HepG2 (cell line): ENCODE measurements around the gene HSPA5. TPM values are rescaled to one million over a fixed set of nuclear protein-coding genes. Genes with fewer than 3 reads are reported as not detected.
A peak's percentile ranks its signal among the peaks of the same experiment; 100 is the strongest.

ENCODE experiments used
- ARID3A ChIP-seq: IDR thresholded peaks from 2 replicates; pipeline ENCODE4 v1.6.1; 2012; ENCODE audit warnings: low read depth, low read length, improper control_type of control experiment
- CHCHD3 ChIP-seq: sonication (generic); formaldehyde crosslinking; IDR thresholded peaks from 2 replicates; pipeline ENCODE4 v1.8.0; 2022; ENCODE audit warnings: mild to moderate bottlenecking, missing genetic modification reagents, moderate library complexity
- EP300 ChIP-seq, 3 experiments: sonication (generic) in 1 of 3; formaldehyde crosslinking in 1 of 3; IDR thresholded peaks; 2 replicates each; pipeline versions ENCODE4 v1.5.1 to v1.6.1; 2011 to 2020; ENCODE audit warnings: low read depth in 2 of 3, low read length in 2 of 3, borderline replicate concordance in 1 of 3, improper control_type of control experiment in 1 of 3, mild to moderate bottlenecking in 1 of 3, missing genetic modification reagents in 1 of 3, moderate library complexity in 1 of 3
- GABPA ChIP-seq, 2 experiments: IDR thresholded peaks; 2 replicates each; pipeline ENCODE4 v1.6.1; 2011 to 2016; ENCODE audit warnings: low read depth in 2 of 2, low read length in 1 of 2, missing biosample characterization in 1 of 2, missing genetic modification characterization in 1 of 2
- GPBP1L1 ChIP-seq: sonication (generic); formaldehyde crosslinking; IDR thresholded peaks from 2 replicates; pipeline ENCODE4 v1.5.0; 2020; ENCODE audit warnings: mild to moderate bottlenecking, missing genetic modification reagents
- GZF1 ChIP-seq: sonication (generic); formaldehyde crosslinking; IDR thresholded peaks from 2 replicates; pipeline ENCODE4 v1.5.1; 2020; ENCODE audit warnings: mild to moderate bottlenecking, missing genetic modification reagents
- HOXD1 ChIP-seq: sonication (generic); formaldehyde crosslinking; IDR thresholded peaks from 2 replicates; pipeline ENCODE4 v1.5.0; 2020; ENCODE audit warnings: missing genetic modification reagents
- KLF12 ChIP-seq: sonication (generic); formaldehyde crosslinking; IDR thresholded peaks from 2 replicates; pipeline ENCODE4 v1.4.0; 2020; ENCODE audit warnings: missing genetic modification reagents, borderline replicate concordance
- MAF1 ChIP-seq: sonication (generic); formaldehyde crosslinking; IDR thresholded peaks from 2 replicates; pipeline ENCODE4 v1.5.0; 2020; ENCODE audit warnings: missing genetic modification reagents, borderline replicate concordance
- NAIF1 ChIP-seq: sonication (generic); formaldehyde crosslinking; IDR thresholded peaks from 2 replicates; pipeline ENCODE4 v1.5.0; 2020; ENCODE audit warnings: mild to moderate bottlenecking, missing genetic modification reagents, borderline replicate concordance
- NFE2 ChIP-seq: sonication (generic); formaldehyde crosslinking; IDR thresholded peaks from 2 replicates; pipeline ENCODE4 v1.4.0; 2020; ENCODE audit warnings: missing genetic modification reagents
- NONO ChIP-seq, 2 experiments: fragments of 450-650 bp in 1 of 2; sonication (generic) in 1 of 2; formaldehyde crosslinking in 1 of 2; IDR thresholded peaks in 1 of 2; conservative IDR thresholded peaks in 1 of 2; 2 replicates each; pipeline versions ENCODE4 v1.6.1 to v1.8.0; 2017 to 2022; ENCODE audit warnings: mild to moderate bottlenecking in 1 of 2, missing genetic modification reagents in 1 of 2, moderate library complexity in 1 of 2
- PCBP2 ChIP-seq: fragments of 200-400 bp; formaldehyde crosslinking; optimal IDR thresholded peaks from 2 replicates; pipeline ENCODE3; 2018; ENCODE audit warnings: low read length, low read depth; ENCODE audit not compliant: poor library complexity, severe bottlenecking
- RFXANK ChIP-seq: IDR thresholded peaks from 2 replicates; pipeline ENCODE4 v1.6.1; 2016
- SRF ChIP-seq: IDR thresholded peaks from 2 replicates; pipeline ENCODE4 v1.6.1; 2011; ENCODE audit warnings: mild to moderate bottlenecking, low read depth, low read length, moderate library complexity
- ZEB1 ChIP-seq: IDR thresholded peaks from 2 replicates; pipeline ENCODE4 v1.6.1; 2012; ENCODE audit warnings: mild to moderate bottlenecking, low read depth, inconsistent platforms; ENCODE audit not compliant: insufficient replicate concordance
- ZFAT ChIP-seq: sonication (generic); formaldehyde crosslinking; conservative IDR thresholded peaks from 2 replicates; pipeline ENCODE4 v1.8.1; 2023; ENCODE audit warnings: missing genetic modification reagents, inconsistent platforms
- ZFP41 ChIP-seq: sonication (generic); formaldehyde crosslinking; IDR thresholded peaks from 2 replicates; pipeline ENCODE4 v1.4.0; 2020; ENCODE audit warnings: mild to moderate bottlenecking, missing genetic modification reagents, borderline replicate concordance
- ZNF431 ChIP-seq: sonication (generic); formaldehyde crosslinking; IDR thresholded peaks from 2 replicates; pipeline ENCODE4 v1.9.0; 2022; ENCODE audit warnings: missing genetic modification reagents, low read depth, mild to moderate bottlenecking, borderline replicate concordance
- ZNF512 ChIP-seq: sonication (generic); formaldehyde crosslinking; IDR thresholded peaks from 2 replicates; pipeline ENCODE4 v1.4.0; 2020; ENCODE audit warnings: mild to moderate bottlenecking, missing genetic modification reagents
- ZNF547 ChIP-seq: sonication (generic); formaldehyde crosslinking; IDR thresholded peaks from 2 replicates; pipeline ENCODE4 v1.5.1; 2020; ENCODE audit warnings: mild to moderate bottlenecking, missing genetic modification reagents
- ZNF720 ChIP-seq: sonication (generic); formaldehyde crosslinking; IDR thresholded peaks from 2 replicates; pipeline ENCODE4 v1.4.0; 2020; ENCODE audit warnings: missing genetic modification reagents
- ZNF781 ChIP-seq: sonication (generic); formaldehyde crosslinking; IDR thresholded peaks from 2 replicates; pipeline ENCODE4 v1.5.1; 2020; ENCODE audit warnings: borderline replicate concordance, mild to moderate bottlenecking, missing genetic modification reagents; ENCODE audit errors: not compliant biosample characterization
- ZSCAN29 ChIP-seq: sonication (generic); formaldehyde crosslinking; conservative IDR thresholded peaks from 2 replicates; pipeline ENCODE4 v1.4.0; 2020; ENCODE audit warnings: mild to moderate bottlenecking, missing genetic modification reagents
- polyA plus RNA-seq, 8 experiments: library from polyadenylated mRNA; depleted of rRNA in 3 of 8; stranded (reverse) in 7 of 8; unstranded in 1 of 8; fragments of >200 nt; fragmentation: Illumina TruSeq in 4 of 8; extraction: Trizol in 4 of 8; gene quantifications; 2 replicates each; pipeline versions ENCODE4 v1.2.1 to v1.2.3, GENCODE V29; 2011 to 2016; ENCODE audit warnings: low read depth in 4 of 8, missing spikeins in 1 of 8, mixed read lengths in 1 of 8; ENCODE audit not compliant: insufficient read depth in 1 of 8
- total RNA-seq, 5 experiments: library from RNA; depleted of rRNA; stranded (reverse); fragments of >200 nt; fragmentation: Illumina TruSeq; extraction: Trizol; gene quantifications; 2 replicates each; pipeline ENCODE4 v1.2.3, GENCODE V29; 2016; ENCODE audit warnings: low read depth in 1 of 5

Gene HSPA5
- total and polyA plus RNA-seq, 2 of the 13 experiments (the other 11 are each of a cell fraction or from before 2014, with no cell fraction given) = 201 to 206 TPM

- TF ChIP-seq ZFP41 (no peak), ZNF547 (CRISPR knock-in tag) (no peak; the same call in none of the 2 replicates), EP300 (IDR thresholded peaks at IDR 0.05; ENCODE audit: low read depth in 2 of 2, low read length in 2 of 2) (peak in 1 of 2 experiments; percentile 5; a peak in 2 of 4 replicates), EP300 (CRISPR knock-in tag; IDR thresholded peaks at IDR 0.05; ENCODE audit: borderline replicate concordance) (0 out of 2 replicates have a peak, but pooled peaks have one; percentile 34), ZNF431 (CRISPR knock-in tag) (no peak), PCBP2 (no peak), NAIF1 (CRISPR knock-in tag) (no peak), CHCHD3 (CRISPR knock-in tag) (no peak), ZEB1 (no peak), SRF (no peak), GZF1 (CRISPR knock-in tag) (no peak), HOXD1 (CRISPR knock-in tag) (0 out of 2 replicates have a peak, but pooled peaks have one; percentile 43), RFXANK (CRISPR knock-in tag) (peak; percentile 86), ZNF781 (CRISPR knock-in tag) (peak; percentile 88), ZFAT (CRISPR knock-in tag) (no peak), NONO (IDR thresholded peaks at IDR 0.05) (no peak), NONO (CRISPR knock-in tag; conservative IDR thresholded peaks at IDR 0.05) (peak; percentile 71), ARID3A (no peak), NFE2 (CRISPR knock-in tag) (no peak), ZSCAN29 (CRISPR knock-in tag) (no peak; the same call in 1 of the 2 replicates), GABPA (IDR thresholded peaks at IDR 0.05; ENCODE audit: low read depth, low read length) (peak; percentile 84), GABPA (CRISPR knock-in tag; IDR thresholded peaks at IDR 0.05; ENCODE audit: low read depth) (peak; percentile 97), GPBP1L1 (no peak), KLF12 (no peak), ZNF512 (CRISPR knock-in tag) (no peak), ZNF720 (CRISPR knock-in tag) (no peak), MAF1 (CRISPR knock-in tag) (0 out of 2 replicates have a peak, but pooled peaks have one; percentile 63)
Measured at GRCh38 chr9:125241000-125241862, at the start of gene HSPA5 (continued).
